ENCODE results near the gene DTNBP1.

The DTNBP1 gene, protein sequence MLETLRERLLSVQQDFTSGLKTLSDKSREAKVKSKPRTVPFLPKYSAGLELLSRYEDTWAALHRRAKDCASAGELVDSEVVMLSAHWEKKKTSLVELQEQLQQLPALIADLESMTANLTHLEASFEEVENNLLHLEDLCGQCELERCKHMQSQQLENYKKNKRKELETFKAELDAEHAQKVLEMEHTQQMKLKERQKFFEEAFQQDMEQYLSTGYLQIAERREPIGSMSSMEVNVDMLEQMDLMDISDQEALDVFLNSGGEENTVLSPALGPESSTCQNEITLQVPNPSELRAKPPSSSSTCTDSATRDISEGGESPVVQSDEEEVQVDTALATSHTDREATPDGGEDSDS

GRCh38 chr6:15662326-15663129 lies at the start of gene DTNBP1:
TSS of gene DTNBP1 (minus strand) at chr6:15663028. CDS start at chr6:15662869, 159 bp downstream.
- peak; percentile 66 to 73 for DNase-seq

DNA sequence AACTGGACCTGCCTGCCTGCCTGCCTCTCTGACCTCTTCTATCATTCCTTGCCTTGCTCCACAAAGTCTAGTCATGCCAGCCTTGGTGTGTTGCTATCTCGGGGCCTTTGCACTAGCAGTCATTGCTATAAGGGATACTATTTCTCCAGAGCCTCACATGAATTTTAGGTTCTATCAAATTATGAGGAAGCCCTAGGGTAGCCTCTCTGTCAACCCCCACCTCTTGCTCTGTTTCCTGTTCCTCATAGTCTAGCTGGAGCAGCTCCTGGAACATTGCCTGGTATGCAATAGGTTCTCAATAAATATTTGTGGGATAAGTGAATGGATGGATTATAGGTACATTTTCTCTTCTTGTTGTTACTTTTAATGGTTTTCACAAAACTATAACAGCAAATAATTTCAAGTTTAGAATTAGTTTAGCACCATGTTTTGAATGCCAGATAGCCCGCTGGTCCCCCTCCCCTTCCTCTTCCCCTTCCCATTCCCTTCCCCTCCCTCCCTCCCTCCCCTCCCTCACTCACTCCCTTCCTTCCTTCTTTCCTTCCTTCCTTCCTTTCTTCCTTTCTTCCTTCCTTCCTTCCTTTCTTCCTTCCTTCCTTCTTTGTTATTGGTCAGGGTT lies 46.9 kb upstream of the DTNBP1 start:
- no peak for DNase-seq

GRCh38 chr6:15708231-15708630 lies 45.4 kb upstream of the DTNBP1 start:
- no peak for DNase-seq

DNA sequence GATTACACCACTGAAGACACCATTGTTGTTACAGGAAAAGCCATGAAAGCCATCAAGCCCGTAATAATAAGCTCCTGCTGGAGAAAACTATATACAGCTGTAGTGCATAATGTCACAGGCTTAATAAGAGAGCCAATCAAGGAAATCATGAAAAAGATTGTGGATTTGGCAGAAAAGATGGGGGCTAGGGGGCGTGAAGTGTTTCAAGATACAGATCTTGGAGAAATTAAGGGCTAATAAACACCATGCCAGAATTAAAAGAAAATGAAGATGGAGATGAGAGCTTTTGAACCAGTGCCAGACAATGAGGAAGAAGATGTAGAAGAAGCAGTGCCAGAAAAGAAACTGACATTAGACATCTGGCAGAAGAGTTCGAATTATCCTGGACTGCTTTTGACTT lies 43.2 kb upstream of the DTNBP1 start:
- DNase-seq = no peak

GRCh38 chr6:15698471-15698870 lies 35.6 kb upstream of the DTNBP1 start:
- DNase-seq = no peak

- DNase-seq = no peak
These were observed 35.1 kb upstream of the DTNBP1 start for GRCh38 chr6:15697895-15698294.

DNA sequence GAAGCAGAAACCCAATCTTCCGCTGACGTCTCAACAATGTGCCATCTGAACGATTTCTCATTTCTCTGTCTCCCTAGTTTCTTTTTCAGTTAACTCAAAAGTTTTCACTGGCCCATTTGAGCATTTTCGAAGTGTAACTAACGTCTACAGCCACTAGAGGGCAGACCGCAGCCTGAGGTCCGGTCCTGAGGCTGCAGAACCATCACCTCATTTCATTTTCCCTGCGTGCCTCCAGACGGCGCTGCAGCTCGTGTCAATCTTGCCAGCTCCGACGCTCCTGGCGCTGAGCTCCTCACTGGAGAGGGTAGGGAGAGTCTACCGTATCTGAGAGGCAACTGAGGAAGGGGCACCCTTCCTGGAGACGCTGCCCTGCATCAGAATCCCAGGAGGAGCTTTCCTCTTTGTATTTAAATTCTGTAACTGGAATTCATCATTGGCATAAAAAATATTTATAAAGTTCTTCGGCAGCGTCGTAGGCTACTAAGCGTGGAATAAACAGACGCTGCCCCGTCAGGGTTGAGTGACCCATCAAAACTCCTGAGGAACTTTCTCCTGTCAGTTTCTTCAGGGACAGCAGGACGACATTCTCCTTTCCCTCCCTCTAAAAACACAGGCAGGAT lies 28.5 kb upstream of the DTNBP1 start:
- peak; percentile 77 to 87 for DNase-seq

- DNase-seq = peak in 1 of 2 experiments; percentile 0
These were observed 27.7 kb upstream of the DTNBP1 start for GRCh38 chr6:15690510-15690909.

DNA sequence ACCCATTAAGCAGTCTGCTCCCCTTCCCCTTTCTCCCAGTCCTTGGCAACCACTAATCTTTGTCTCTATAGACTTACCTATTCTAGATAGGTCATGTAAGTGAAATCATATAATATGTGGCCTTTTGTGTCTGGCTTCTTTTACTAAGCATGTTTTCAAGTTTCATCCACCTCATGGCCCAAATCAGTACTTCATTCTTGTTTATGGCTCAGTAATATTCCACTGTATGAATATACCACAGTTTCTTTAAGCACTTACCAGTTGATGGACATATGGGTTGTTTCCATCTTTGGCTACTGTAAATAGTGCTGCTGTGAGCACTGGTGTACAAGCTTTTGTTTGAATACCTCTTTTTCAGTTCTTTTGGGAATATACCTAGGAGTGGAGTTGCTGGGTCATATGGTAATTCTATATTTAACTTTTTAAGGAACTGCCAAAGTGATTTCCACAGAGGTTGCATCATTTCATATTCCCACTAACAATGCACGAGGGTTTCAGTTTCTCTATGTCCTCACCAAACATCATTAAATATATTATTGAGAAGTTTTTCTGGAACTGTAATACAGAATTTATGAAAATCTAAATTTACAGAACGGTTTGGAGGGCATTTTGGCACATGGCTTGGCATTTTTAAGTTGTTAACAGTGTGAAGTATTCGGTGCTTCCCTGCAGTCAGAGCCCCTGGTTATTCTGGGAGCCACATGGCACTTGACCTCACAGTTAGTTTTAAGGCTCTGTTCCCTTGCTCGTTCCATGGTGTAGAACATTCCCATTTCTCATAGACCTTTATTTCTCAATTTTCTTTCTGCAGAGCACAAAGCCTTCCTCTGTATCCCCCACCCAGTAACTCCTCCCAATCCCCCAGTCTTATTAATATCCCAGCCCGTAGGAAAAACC lies 27.0 kb upstream of the DTNBP1 start:
- no peak for DNase-seq

DNA sequence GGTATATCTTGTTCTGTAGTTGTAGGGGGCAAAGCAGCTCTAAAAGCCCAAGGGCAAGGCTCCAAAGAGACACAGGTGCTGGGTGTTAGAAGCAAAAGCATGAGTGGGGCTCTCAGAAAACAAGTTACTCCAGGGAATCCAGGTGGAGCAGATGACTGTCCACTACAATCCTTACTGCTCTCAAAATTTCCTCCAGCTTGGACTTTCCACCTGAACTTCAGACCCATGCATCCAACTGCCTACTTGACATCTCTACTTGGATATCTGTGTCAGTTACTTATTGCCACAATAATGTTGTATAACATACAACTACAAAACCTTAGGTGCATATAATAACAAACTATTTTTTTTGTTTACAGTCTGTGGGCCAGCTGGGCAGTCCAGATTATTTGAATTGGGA lies 22.8 kb upstream of the DTNBP1 start:
- DNase-seq = no peak

- DNase-seq = no peak
These were observed 20.4 kb upstream of the DTNBP1 start for GRCh38 chr6:15682965-15683822.

GRCh38 chr6:15681946-15682345 lies 19.1 kb upstream of the DTNBP1 start:
- DNase-seq = no peak

GRCh38 chr6:15678514-15678913 lies 15.7 kb upstream of the DTNBP1 start:
- no peak for DNase-seq

- no peak for DNase-seq
These were observed 15.0 kb upstream of the DTNBP1 start for GRCh38 chr6:15677822-15678221.

DNA sequence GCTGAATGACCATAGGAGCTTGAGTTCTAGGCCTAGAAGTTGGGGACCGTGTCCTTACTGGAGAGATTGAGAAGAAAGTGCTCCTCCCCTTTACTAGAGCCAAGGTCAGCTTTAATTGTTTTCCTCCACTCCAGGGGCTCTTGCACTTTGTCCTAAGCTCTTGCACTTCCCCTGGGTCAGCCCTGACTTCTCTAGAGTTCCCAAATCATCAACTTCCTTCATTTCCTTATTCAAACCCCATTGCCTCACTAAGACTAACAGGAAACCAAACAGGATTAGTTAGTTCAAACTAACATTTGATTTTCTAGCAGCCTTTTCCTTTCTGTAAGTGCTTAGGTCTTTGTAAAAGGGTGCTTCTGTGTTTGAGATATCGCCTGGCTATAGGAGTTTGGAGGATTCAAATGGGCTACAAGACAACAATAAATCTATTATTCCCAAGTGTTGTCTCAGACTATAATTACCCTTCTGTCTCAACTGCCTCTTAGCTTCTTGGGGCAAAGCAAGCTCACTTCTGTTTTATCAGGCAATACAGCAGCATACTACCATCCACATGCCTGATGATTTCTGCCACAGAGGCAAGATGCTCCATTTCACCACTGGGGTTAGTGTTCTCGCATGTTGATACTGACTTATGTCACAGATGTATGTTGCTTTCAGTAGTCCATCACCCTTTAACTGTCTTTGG lies 12.8 kb upstream of the DTNBP1 start:
- DNase-seq = no peak

GRCh38 chr6:15674690-15675386 lies 12.0 kb upstream of the DTNBP1 start:
- DNase-seq = peak in 1 of 2 experiments; percentile 3

DNA sequence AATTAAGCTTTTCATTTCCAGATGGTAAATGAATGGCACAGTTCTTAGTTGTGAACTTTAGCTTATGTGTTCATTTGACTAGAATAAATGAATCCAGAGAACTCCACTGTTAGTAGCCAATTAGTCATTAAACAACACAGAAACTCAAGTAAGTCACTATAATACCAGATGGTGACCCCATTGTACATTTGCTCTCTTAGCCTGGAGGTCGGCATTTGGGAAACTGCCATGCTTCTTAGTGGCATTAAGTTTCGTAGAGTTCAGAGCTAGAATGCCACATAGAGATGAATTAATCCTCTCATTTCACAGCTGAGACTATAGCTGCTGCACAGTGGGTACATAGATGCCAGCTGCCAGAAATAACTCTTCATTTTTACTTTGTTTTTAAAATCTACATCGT lies 10.8 kb upstream of the DTNBP1 start:
- DNase-seq = no peak

- no peak for DNase-seq
These were observed 10.0 kb upstream of the DTNBP1 start for GRCh38 chr6:15672818-15673217.

GRCh38 chr6:15672291-15672690 lies 9.5 kb upstream of the DTNBP1 start:
- no peak for DNase-seq

DNA sequence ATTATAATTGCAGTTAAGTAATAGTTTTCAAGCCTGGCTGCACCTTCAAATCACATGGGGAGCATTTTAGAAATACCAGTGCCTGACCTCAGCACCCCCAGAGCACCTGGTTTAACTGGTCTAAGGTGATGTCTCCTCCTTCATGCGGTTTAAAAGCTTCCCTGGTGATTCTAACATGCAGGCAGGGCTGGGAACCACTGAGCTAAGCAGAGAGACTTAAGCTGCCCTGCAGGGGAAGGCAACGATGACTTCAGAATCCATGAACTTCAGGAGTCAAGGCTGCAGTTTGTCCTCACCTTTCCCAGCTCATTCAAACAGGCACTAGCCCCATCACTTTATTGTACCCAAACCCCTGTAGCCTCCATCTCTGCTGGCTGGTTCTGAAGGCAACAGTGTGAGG lies 6.1 kb upstream of the DTNBP1 start:
- DNase-seq = no peak

Measured in SHP77 (cell line).